Esophagus (tissue), 2 donors: ENCODE measurements around the gene CPZ. TPM values are rescaled to one million over a fixed set of nuclear protein-coding genes. Genes with fewer than 3 reads are reported as not detected.
A peak's percentile ranks its signal among the peaks of the same experiment; 100 is the strongest.

Experiments used
- H3K27ac ChIP-seq, 2 donors: one replicate each; pipeline ENCODE4 v1.5.1; 2013; ENCODE audit warnings: low read depth in 2 of 2, mild to moderate bottlenecking in 2 of 2, inconsistent platforms in 1 of 2, low read length in 1 of 2, moderate library complexity in 1 of 2
- H3K27me3 ChIP-seq, 2 donors: one replicate each; pipeline ENCODE4 v1.6.1; 2013; ENCODE audit warnings: low read length in 2 of 2, control low read depth in 1 of 2, mild to moderate bottlenecking in 1 of 2; ENCODE audit not compliant: insufficient read depth in 2 of 2, control insufficient read depth in 1 of 2
- H3K36me3 ChIP-seq, 2 donors: one replicate each; pipeline ENCODE4 v1.6.1; 2013; ENCODE audit warnings: low read length in 1 of 2; ENCODE audit not compliant: control insufficient read depth in 2 of 2, insufficient read depth in 2 of 2
- H3K4me1 ChIP-seq, 2 donors: one replicate each; pipeline ENCODE4 v1.6.1; 2013; ENCODE audit warnings: low read length in 1 of 2; ENCODE audit not compliant: control insufficient read depth in 2 of 2, insufficient read depth in 2 of 2
- H3K4me3 ChIP-seq, 2 donors: one replicate each; pipeline ENCODE4 v1.5.1; 2013; ENCODE audit warnings: low read length in 2 of 2, mild to moderate bottlenecking in 2 of 2, low read depth in 1 of 2, moderate library complexity in 1 of 2
- H3K9me3 ChIP-seq, 2 donors: one replicate each; pipeline ENCODE4 v1.6.1; 2013; ENCODE audit warnings: mild to moderate bottlenecking in 2 of 2, low read depth in 1 of 2, low read length in 1 of 2, moderate library complexity in 1 of 2; ENCODE audit not compliant: control insufficient read depth in 2 of 2, insufficient read depth in 1 of 2
- WGBS, 2 donors: extraction: QIAGEN DNeasy Blood & Tissue Kit; methylation state at CpG; one replicate each; pipeline ENCODE4 v1.1.7; 2013; 5-methylcytosine and 5-hydroxymethylcytosine counted together
- polyA plus RNA-seq, 2 donors: library from polyadenylated mRNA; stranded (reverse); fragments of 200-250 nt; gene quantifications; one replicate each; pipeline ENCODE4 v1.2.3, GENCODE V29; 2013
- donor health status: healthy with polysubstance abuse.
- donor health status: Bipolar disorder and iron deficiency.

Gene CPZ
- polyA plus RNA-seq: 1 to 10 TPM; 3.4 to 7.2 TPM

DNA sequence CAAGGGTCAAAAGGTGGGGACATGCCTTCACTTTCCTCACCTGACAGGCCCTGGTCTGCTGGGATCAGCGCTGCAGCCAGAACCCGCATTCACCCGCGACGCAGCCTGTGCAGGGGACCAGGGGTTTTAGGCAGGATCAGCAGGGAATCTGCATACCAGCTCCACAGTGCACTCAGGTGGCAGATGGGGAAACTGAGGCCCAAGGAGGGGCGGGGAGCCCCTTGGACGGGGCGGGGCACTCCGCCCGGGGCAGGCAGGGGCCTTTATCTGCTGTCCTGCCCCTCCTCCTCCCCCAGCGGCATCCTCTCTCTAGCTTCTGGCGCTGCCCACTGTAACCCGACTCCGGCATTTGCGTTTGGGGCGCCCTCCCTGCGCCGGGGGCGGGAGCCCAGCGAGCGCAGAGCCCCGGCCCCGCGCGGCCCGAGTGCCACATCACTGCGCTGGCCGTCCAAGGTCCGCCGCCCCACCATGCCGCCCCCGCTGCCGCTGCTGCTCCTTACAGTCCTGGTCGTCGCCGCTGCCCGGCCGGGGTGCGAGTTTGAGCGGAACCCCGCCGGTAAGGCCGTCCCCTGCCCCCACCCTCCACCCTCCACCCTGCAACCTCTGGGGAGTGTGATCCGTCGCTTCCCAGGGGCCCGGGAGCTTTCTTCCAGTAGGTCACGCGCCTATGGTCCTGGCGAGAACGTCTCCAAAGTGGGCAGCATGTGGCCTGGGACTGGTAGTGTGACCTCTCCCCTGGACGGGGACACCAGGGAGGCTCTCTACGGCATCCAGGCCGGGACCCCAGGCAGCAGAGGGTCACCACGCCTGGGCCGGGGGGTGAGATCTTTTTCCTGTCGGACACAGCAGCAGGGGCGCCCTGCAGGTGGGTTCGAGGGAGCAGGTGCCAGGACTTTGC is at the start of gene CPZ:
Gene CPZ, plus strand, starts transcription at position 400 of the 898 bp plus-strand sequence. Its CDS starts 69 bp downstream, at position 469.
- Histone ChIP-seq H3K9me3 (no peaks in the 10 kb centered on the region), H3K27ac (no peak within 1 kb of the TSS), H3K4me1 (no peaks in the 10 kb centered on the region), H3K27me3 (peaks cover 0 to 10% of the 10 kb centered on the region in 2 donors), H3K36me3 (no peaks in the 10 kb centered on the region), H3K4me3 (no peak within 1 kb of the TSS)
- 4 to 7% methylated on average over 34 to 58 of the region's 58 CpGs for WGBS, 2 donors

DNA sequence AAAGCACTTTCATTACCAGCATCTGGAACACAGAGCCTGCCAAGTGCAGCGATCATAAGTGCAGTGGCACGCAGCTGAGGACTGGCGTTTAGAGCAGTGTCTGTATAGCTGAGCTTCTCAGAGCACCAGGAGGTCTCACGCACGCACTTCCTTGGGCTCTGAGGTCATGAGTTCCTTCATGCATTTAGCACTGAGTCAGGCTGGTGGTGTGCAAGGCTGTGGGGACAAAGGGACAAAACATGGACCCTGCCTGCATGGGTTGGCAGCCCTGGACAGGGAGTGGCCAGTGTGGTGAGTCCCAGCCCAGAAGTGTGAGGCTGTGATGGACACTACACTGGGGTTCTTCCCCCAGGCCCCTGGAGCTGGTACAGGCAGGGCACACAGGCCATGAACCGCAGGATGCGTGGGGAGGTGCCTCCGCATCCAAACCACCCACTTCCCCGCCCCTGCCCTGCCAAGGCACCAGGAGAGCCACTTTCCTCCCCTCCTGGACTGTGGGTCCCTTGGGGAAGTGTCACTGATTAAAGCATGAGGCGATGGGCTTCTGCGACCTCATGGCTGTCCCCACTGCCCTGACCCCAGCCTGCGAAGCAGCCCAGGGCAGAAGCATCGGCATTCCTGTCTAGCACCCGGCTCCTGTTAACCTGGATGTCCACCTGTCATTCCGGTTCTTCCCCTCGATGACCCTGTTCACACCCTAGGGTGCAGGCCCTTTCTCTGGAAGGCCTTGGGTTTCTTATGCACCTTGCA is 49.6 kb upstream of the CPZ start:
- Histone ChIP-seq H3K9me3 (peaks cover 0 to 1% of the 10 kb centered on the region in 2 donors), H3K4me3 (no peak overlapping the region), H3K36me3 (no peaks in the 10 kb centered on the region), H3K27ac (no peak overlapping the region), H3K4me1 (peaks cover 0 to 6% of the 10 kb centered on the region in 2 donors), H3K27me3 (no peaks in the 10 kb centered on the region)
- 85 to 90% methylated on average over 16 of the region's 16 CpGs for WGBS, 2 donors

DNA sequence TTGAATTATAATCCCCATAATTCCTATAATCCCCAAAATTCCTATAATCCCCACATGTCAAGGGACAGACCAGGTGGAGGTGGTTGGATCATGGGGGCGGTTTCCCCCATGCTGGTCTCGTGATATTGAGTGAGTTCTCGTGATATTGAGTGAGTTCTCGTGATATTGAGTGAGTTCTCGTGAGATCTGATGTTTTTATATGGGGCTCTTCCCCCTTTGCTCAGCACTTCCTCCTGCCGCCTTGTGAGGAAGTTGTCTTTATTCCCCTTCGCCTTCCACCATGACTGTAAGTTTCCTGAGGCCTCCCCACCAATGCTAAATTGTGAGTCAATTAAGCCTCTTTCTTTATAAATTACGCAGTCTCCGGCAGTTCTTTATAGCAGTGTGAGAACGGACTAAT is 48.9 kb upstream of the CPZ start:
- Histone ChIP-seq H3K9me3 (peaks cover 0 to 1% of the 10 kb centered on the region in 2 donors), H3K4me3 (no peak overlapping the region), H3K36me3 (no peaks in the 10 kb centered on the region), H3K4me1 (peaks cover 0 to 7% of the 10 kb centered on the region in 2 donors), H3K27me3 (no peaks in the 10 kb centered on the region), H3K27ac (no peak overlapping the region)
- WGBS, 2 donors: 92% methylated on average over 10 of the region's 10 CpGs

DNA sequence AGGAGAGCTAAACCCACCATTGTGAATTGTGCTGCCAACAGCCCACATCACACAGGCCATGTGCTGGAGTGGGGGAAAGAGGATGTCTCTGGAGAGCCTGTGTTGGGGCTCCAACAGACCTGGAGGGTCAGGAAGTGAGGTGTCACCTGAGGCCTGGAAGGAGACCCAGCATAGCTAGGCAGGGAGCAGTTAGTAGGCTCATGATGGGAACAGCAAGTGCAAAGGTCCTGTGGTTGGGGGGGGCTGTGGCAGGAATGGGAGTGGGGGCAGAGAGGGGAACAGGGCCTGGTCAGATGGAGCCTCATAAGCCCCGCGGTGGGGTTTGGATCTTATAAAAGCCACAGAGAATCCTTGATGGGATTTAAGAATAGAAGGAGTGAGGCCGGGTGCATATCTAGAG is 48.3 kb upstream of the CPZ start:
- Histone ChIP-seq H3K9me3 (peaks cover 0 to 1% of the 10 kb centered on the region in 2 donors), H3K4me3 (no peak overlapping the region), H3K36me3 (no peaks in the 10 kb centered on the region), H3K4me1 (peaks cover 0 to 11% of the 10 kb centered on the region in 2 donors), H3K27me3 (no peaks in the 10 kb centered on the region), H3K27ac (no peak overlapping the region)
- WGBS, 2 donors: 94 to 100% methylated on average over 3 of the region's 3 CpGs

DNA sequence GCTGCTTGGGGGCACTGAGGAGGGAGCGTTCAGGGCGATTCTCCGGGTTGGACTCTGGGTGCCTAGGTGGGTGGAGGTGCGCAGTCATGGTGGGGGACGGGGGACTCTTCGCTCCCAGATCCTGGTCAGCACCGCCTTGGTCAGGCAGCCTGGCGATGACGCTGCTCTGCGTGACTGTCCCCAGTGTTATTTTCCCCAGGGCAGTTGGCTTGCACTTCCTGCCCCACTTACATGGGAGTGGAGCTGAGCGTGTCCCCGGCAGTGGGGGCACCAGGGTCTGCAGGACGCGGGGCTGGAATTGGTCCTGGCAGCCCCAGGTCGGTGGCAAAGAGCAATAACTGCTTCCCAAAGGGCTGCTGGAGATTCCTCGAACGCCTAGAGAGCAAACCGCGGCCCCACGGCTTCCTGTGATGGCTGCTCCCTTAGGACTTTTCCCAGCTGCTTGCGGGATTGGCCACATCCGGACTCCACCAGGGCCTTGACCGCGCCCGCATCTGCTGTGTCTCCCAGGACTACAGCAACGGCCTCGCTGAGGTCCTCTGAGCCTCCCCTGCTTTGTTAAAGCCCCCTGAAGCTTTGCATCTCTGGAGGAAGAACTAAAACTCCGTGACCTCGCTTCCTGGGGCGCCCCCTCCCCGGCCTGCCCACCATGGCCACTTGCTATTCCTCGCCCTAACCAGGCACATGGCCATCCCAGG is 47.7 kb upstream of the CPZ start:
- Histone ChIP-seq H3K9me3 (no peaks in the 10 kb centered on the region), H3K4me3 (no peak overlapping the region), H3K4me1 (peaks cover 0 to 11% of the 10 kb centered on the region in 2 donors), H3K36me3 (no peaks in the 10 kb centered on the region), H3K27ac (no peak overlapping the region), H3K27me3 (no peaks in the 10 kb centered on the region)
- 78 to 79% methylated on average over 32 of the region's 32 CpGs for WGBS, 2 donors

DNA sequence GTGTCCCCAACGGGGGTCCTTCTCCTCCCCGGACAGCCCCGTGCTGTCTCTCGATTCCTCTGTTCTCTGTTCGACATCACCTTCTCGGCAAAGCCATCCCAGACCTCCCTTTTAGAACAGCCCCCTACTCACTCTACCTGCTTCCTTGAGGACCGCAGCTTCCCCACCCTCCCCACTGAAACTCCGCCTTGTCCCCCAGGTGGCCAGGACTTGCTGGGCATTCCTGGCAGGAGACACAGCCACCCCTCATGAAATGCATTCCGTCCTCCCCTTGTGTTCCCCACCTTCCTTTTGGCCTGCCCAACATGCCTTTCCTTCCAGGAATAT is 47.2 kb upstream of the CPZ start:
- H3K4me3 ChIP-seq: no peak overlapping the region
- no peaks in the 10 kb centered on the region for H3K9me3 ChIP-seq
- no peaks in the 10 kb centered on the region for H3K27me3 ChIP-seq
- H3K4me1 ChIP-seq: peaks cover 0 to 11% of the 10 kb centered on the region in 2 donors
- no peak overlapping the region for H3K27ac ChIP-seq
- no peaks in the 10 kb centered on the region for H3K36me3 ChIP-seq
- 74 to 79% methylated on average over 9 of the region's 9 CpGs for WGBS, 2 donors

DNA sequence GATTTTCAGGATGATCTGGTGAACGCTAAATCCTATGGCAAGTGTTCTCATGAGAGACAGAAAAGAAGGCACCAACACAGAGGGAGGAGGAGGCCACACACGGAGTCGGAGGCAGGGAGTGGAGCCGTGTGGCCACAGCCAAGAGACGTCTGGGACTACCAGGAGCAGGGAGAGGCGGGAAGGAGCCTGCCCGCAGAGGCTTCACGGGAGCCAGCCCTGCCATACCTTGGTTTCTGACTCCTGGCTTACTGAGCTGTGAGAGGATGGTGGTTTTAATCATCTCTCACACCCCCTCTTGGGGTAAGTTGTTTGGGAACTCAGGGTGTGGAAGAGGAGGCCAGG is 45.8 kb upstream of the CPZ start:
- Histone ChIP-seq H3K9me3 (no peaks in the 10 kb centered on the region), H3K27me3 (no peaks in the 10 kb centered on the region), H3K36me3 (no peaks in the 10 kb centered on the region), H3K4me1 (peaks cover 0 to 11% of the 10 kb centered on the region in 2 donors), H3K4me3 (no peak overlapping the region), H3K27ac (peak overlapping the region in 1 of 2 donors; percentile 27)
- 69 to 78% methylated on average over 8 of the region's 8 CpGs for WGBS, 2 donors

DNA sequence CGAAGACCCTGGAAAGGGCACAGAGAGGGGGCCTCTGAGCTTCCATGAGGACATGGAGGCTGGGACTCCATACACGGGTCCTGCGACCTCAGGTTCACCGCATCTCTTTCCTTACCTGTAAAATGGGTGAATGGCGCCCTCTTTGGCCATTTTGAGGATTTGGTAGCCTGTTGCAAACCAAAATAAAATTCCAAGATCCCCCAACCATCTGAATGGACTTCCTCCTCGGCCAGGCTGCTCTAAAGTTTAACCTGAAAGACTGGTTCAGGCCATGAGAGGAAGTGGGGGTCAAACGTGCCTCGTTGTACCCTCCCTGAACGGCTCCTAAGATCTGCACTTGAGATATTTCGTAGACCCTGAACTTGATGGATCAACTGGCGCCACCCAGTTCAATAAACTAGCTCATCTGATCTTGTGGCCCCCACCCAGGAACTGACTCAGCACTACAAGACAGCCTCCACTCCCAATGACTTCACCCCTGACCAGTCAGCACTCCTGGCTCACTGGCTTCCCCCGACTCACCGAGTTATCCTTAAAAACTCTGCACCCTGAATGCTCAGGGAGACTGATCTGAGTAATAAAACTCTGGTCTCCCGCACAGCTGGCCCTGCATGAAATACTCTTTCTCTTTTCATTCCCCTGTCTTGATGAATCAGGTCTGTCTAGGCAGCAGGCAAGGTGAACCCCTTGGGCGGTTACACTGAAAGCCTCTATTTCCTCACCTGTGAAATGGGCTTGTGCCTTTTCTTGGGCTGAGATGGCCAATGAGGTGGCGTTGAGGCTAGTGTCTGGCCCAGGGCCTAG is 45.3 kb upstream of the CPZ start:
- Histone ChIP-seq H3K4me1 (peaks cover 0 to 11% of the 10 kb centered on the region in 2 donors), H3K36me3 (no peaks in the 10 kb centered on the region), H3K27ac (peak overlapping the region; percentile 2 to 43), H3K4me3 (no peak overlapping the region), H3K9me3 (no peaks in the 10 kb centered on the region), H3K27me3 (no peaks in the 10 kb centered on the region)
- WGBS, 2 donors: 48 to 66% methylated on average over 16 of the region's 16 CpGs
